ENCODE data around the gene SDK1. TPM values are rescaled to one million over a fixed set of nuclear protein-coding genes. Genes with fewer than 3 reads are reported as not detected.

The SDK1 gene
- total and polyA plus RNA-seq, 4 donors = 0.12 to 0.47 (median 0.36) TPM

DNA sequence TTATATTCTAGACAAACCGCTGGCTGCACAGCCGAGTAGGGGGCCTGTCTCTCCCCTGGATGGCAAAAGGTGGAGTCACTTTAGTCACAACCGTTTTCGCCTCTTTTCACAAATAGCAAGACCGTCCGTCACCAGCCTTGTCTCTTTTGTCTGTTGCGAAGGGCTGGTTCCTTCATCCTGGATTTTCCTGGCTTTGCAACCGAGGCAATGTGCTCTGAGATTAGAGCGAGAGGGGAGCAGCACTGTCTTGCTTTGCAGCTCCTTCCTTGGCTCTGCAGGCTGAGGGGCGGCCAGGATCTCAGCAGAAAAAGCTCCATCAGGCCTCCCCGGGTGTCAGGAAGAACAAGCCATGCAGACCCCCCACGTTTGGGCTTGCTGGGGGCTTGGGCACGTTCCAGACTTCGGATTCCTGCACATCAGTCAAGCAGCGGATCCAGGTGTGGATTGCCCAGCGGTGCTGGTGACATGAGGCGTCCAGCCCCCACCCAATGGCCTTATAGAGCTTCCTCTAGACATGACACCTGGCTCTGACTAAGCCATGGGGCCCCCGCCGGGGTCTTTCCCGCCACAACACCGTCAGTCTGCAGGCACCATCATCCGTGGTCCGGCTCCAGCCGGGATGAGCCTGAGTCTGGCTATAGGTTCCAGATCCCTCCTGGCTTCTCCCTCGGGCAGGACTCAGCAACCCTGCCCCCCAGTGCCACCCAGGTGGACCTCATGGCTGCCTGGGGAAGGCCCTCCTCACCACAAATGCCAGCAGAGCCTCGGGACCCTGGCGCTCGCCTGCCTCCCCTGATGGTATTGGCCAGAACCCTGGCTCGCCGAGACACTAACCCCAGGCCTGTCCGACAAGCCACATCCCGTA lies 913.5 kb downstream of the SDK1 start:
- H3K9me3 ChIP-seq (ENCODE audit: control insufficient read depth in 4 of 4, low read length in 3 of 4) = no peaks in the 10 kb centered on the region
- TF ChIP-seq, protein P1, sequence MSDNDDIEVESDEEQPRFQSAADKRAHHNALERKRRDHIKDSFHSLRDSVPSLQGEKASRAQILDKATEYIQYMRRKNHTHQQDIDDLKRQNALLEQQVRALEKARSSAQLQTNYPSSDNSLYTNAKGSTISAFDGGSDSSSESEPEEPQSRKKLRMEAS (IDR thresholded peaks at IDR 0.05) = no peak
- TF ChIP-seq, protein P2, sequence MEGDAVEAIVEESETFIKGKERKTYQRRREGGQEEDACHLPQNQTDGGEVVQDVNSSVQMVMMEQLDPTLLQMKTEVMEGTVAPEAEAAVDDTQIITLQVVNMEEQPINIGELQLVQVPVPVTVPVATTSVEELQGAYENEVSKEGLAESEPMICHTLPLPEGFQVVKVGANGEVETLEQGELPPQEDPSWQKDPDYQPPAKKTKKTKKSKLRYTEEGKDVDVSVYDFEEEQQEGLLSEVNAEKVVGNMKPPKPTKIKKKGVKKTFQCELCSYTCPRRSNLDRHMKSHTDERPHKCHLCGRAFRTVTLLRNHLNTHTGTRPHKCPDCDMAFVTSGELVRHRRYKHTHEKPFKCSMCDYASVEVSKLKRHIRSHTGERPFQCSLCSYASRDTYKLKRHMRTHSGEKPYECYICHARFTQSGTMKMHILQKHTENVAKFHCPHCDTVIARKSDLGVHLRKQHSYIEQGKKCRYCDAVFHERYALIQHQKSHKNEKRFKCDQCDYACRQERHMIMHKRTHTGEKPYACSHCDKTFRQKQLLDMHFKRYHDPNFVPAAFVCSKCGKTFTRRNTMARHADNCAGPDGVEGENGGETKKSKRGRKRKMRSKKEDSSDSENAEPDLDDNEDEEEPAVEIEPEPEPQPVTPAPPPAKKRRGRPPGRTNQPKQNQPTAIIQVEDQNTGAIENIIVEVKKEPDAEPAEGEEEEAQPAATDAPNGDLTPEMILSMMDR (IDR thresholded peaks at IDR 0.05; ENCODE audit: low read depth, low read length, missing input control) = no peak
- TF ChIP-seq HNF4A (conservative IDR thresholded peaks at IDR 0.05) = no peak
- TF ChIP-seq, protein P3, sequence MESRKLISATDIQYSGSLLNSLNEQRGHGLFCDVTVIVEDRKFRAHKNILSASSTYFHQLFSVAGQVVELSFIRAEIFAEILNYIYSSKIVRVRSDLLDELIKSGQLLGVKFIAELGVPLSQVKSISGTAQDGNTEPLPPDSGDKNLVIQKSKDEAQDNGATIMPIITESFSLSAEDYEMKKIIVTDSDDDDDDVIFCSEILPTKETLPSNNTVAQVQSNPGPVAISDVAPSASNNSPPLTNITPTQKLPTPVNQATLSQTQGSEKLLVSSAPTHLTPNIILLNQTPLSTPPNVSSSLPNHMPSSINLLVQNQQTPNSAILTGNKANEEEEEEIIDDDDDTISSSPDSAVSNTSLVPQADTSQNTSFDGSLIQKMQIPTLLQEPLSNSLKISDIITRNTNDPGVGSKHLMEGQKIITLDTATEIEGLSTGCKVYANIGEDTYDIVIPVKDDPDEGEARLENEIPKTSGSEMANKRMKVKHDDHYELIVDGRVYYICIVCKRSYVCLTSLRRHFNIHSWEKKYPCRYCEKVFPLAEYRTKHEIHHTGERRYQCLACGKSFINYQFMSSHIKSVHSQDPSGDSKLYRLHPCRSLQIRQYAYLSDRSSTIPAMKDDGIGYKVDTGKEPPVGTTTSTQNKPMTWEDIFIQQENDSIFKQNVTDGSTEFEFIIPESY (IDR thresholded peaks at IDR 0.05) = no peak
- no peak for TF ChIP-seq SP1 (IDR thresholded peaks at IDR 0.05)
- no peak for TF ChIP-seq TAF1 (conservative IDR thresholded peaks at IDR 0.05)
- no peak for TF ChIP-seq JUND (IDR thresholded peaks at IDR 0.05)
- TF ChIP-seq EGR1 (IDR thresholded peaks at IDR 0.05; ENCODE audit: low read depth in 2 of 2) = no peak
- TF ChIP-seq, protein P4, sequence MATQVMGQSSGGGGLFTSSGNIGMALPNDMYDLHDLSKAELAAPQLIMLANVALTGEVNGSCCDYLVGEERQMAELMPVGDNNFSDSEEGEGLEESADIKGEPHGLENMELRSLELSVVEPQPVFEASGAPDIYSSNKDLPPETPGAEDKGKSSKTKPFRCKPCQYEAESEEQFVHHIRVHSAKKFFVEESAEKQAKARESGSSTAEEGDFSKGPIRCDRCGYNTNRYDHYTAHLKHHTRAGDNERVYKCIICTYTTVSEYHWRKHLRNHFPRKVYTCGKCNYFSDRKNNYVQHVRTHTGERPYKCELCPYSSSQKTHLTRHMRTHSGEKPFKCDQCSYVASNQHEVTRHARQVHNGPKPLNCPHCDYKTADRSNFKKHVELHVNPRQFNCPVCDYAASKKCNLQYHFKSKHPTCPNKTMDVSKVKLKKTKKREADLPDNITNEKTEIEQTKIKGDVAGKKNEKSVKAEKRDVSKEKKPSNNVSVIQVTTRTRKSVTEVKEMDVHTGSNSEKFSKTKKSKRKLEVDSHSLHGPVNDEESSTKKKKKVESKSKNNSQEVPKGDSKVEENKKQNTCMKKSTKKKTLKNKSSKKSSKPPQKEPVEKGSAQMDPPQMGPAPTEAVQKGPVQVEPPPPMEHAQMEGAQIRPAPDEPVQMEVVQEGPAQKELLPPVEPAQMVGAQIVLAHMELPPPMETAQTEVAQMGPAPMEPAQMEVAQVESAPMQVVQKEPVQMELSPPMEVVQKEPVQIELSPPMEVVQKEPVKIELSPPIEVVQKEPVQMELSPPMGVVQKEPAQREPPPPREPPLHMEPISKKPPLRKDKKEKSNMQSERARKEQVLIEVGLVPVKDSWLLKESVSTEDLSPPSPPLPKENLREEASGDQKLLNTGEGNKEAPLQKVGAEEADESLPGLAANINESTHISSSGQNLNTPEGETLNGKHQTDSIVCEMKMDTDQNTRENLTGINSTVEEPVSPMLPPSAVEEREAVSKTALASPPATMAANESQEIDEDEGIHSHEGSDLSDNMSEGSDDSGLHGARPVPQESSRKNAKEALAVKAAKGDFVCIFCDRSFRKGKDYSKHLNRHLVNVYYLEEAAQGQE (IDR thresholded peaks at IDR 0.05) = no peak
- TF ChIP-seq, protein P5, sequence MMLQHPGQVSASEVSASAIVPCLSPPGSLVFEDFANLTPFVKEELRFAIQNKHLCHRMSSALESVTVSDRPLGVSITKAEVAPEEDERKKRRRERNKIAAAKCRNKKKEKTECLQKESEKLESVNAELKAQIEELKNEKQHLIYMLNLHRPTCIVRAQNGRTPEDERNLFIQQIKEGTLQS (IDR thresholded peaks at IDR 0.05) = no peak
- no peak overlapping the region for H3K4me3 ChIP-seq (ENCODE audit: low read depth in 1 of 3, low read length in 3 of 3)
- no peaks in the 10 kb centered on the region for H3K4me1 ChIP-seq (ENCODE audit: control insufficient read depth in 4 of 4, insufficient read depth in 4 of 4, low read length in 3 of 4)
- no peak overlapping the region for H3K27ac ChIP-seq (ENCODE audit: low read depth in 1 of 2, low read length in 2 of 2)
- DNase-seq (ENCODE audit: low spot score) = no peak
- H3K27me3 ChIP-seq (ENCODE audit: control insufficient read depth in 4 of 4, insufficient read depth in 4 of 4, low read length in 3 of 4) = no peaks in the 10 kb centered on the region
- WGBS = 90% methylated on average over 32 of the region's 32 CpGs
- no peaks in the 10 kb centered on the region for H3K36me3 ChIP-seq (ENCODE audit: control insufficient read depth in 4 of 4, insufficient read depth in 3 of 4, low read depth in 1 of 4, low read length in 3 of 4)
- H3K9ac ChIP-seq (ENCODE audit: low read depth in 1 of 2, low read length in 2 of 2) = no peak overlapping the region

DNA sequence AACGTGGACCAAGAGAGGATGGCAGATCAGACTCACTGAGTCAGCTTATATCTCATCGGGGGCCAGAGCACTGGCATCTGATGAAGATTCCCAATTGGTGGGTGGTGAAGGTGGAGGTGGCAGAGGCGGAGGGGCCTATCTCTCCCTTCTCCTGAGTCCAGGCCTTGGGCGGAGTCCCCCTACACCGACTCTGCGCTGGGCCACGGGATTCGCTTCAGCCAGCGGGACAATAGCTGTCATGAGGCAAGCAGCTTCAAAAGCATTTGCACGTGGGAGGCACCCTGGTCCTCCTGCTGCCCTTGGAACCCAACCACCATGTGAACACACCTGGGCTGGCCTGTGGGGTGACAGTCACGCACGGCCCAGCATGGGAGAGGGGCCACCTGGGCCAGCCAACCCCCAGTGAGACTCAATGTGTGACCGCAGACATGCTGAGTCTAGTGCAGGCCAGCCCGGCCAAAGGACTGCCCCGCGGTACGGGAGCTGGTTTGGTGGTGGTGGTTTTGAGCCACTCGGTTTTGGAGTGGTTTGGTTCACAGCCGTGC lies 914.2 kb downstream of the SDK1 start:
- Histone ChIP-seq H3K27me3 (ENCODE audit: control insufficient read depth in 4 of 4, insufficient read depth in 4 of 4, low read length in 3 of 4) (no peaks in the 10 kb centered on the region), H3K4me1 (ENCODE audit: control insufficient read depth in 4 of 4, insufficient read depth in 4 of 4, low read length in 3 of 4) (no peaks in the 10 kb centered on the region), H3K27ac (ENCODE audit: low read depth in 1 of 2, low read length in 2 of 2) (no peak overlapping the region), H3K36me3 (ENCODE audit: control insufficient read depth in 4 of 4, insufficient read depth in 3 of 4, low read depth in 1 of 4, low read length in 3 of 4) (no peaks in the 10 kb centered on the region), H3K4me3 (ENCODE audit: low read depth in 1 of 3, low read length in 3 of 3) (no peak overlapping the region), H3K9me3 (ENCODE audit: control insufficient read depth in 4 of 4, low read length in 3 of 4) (no peaks in the 10 kb centered on the region), H3K9ac (ENCODE audit: low read depth in 1 of 2, low read length in 2 of 2) (no peak overlapping the region)
- WGBS = 95% methylated on average over 19 of the region's 19 CpGs
- DNase-seq (ENCODE audit: low spot score) = no peak
- TF ChIP-seq YY1 (IDR thresholded peaks at IDR 0.05) = no peak
- no peak for TF ChIP-seq RXRA (IDR thresholded peaks at IDR 0.05)
- TF ChIP-seq, protein P3 (IDR thresholded peaks at IDR 0.05) = no peak
- TF ChIP-seq NR2F2 (IDR thresholded peaks at IDR 0.05) = no peak
- TF ChIP-seq, protein P5 (IDR thresholded peaks at IDR 0.05) = no peak
- no peak for TF ChIP-seq FOXA2 (IDR thresholded peaks at IDR 0.05)
- no peak for TF ChIP-seq JUND (IDR thresholded peaks at IDR 0.05)
- no peak for TF ChIP-seq SP1 (IDR thresholded peaks at IDR 0.05)

All from liver (tissue), 9 donors.